Heart left ventricle (tissue), 13 donors: ENCODE data around the gene FBXO31.

Source experiments
- POLR2A ChIP-seq, 2 donors: fragments of 450-650 bp; IDR thresholded peaks; one replicate each; pipeline ENCODE4 v1.6.1; 2017; ENCODE audit warnings: antibody characterized with exemption in 2 of 2, mild to moderate bottlenecking in 2 of 2, moderate library complexity in 2 of 2
- TF ChIP-seq, protein P1 (sequence below), 12 donors: fragments of 200-600 bp; sonication (generic) in 4 of 12; IDR thresholded peaks; one replicate each; pipeline versions ENCODE4 v1.5.0 to v1.8.0; 2018 to 2022; ENCODE audit warnings: antibody characterized with exemption in 12 of 12, mild to moderate bottlenecking in 5 of 12
- donor health status: ischemic (EF 13 %, LVEDD 7.1; RV severe dilation, severe dysfunction).
- donor health status: DM: no; HTN: yes; CAD: no.
- donor health status: DM: no; HTN: no; CAD: no.
- donor health status: ischemic (EF 25% LVEDD 6.9; RV normal size, moderate dysfunction).
- donor health status: ischemic (EF 25% LVEDD 5.7; RV mildly dilated, moderate dysfunction).
- donor health status: ischemic (EF 35%, LVEDD 5.7; RV mildly dilated, moderate dysfunction).
- donor health status: nonischemic (EF 11% LVEDD 7.7; RV severe dilation, severe dysfunction).
- donor health status: DM: yes; HTN: yes; CAD: no.
- donor health status: PGD.
- donor health status: ischemic (EF 29% LVEDD 5.4; RV normal size, mild dysfunction).
- donor health status: nonischemic (EF 23%, LVEDD 6.1; RV moderate dilation, normal function).

DNA sequence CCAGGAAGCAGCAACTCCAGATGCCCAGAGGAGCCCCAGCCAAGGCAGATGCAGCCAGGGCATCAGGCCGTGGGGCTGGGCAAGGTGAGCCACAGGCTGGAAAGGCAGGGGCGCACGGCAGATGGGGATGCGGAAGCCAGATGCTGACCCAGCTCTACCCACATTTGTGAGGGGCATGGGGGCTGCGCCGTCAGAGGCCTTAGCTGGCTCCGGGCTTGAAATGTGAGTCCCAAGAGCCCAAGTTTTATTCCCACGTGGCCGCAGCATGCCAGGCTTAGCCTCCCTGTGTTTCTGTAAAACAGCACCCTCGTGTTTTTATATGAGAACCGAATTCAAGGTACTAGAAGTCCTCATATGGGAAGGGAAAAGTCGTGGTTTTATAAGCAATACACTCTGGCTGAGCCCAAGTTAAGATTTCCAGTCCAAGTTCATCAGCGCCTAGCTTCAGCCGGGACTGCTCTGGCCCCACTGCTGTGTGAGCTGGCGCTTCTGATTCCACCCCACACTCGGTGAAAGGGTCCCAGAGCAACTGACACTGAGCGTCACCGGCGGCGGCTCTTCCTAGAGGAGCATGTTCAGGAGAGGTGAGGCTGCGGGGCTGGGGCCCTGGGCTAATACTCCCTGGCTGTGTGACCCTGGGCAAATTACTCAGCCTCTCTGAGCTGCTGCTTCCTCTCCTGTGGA is 59.7 kb downstream of the FBXO31 start:
- TF ChIP-seq, protein P1, sequence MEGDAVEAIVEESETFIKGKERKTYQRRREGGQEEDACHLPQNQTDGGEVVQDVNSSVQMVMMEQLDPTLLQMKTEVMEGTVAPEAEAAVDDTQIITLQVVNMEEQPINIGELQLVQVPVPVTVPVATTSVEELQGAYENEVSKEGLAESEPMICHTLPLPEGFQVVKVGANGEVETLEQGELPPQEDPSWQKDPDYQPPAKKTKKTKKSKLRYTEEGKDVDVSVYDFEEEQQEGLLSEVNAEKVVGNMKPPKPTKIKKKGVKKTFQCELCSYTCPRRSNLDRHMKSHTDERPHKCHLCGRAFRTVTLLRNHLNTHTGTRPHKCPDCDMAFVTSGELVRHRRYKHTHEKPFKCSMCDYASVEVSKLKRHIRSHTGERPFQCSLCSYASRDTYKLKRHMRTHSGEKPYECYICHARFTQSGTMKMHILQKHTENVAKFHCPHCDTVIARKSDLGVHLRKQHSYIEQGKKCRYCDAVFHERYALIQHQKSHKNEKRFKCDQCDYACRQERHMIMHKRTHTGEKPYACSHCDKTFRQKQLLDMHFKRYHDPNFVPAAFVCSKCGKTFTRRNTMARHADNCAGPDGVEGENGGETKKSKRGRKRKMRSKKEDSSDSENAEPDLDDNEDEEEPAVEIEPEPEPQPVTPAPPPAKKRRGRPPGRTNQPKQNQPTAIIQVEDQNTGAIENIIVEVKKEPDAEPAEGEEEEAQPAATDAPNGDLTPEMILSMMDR (IDR thresholded peaks at IDR 0.05): no peak
- no peak for TF ChIP-seq POLR2A (IDR thresholded peaks at IDR 0.05)
